A673 (cell line): ENCODE data around the gene SFT2D1.

Source experiments
- CTCF ChIP-seq: fragments of 300-800, 200-600 bp; sonication (generic); conservative IDR thresholded peaks from 2 replicates; pipeline ENCODE4 v1.5.1; 2017; ENCODE audit warnings: low read depth, mild to moderate bottlenecking, antibody characterized with exemption, low read length, moderate library complexity, mixed read lengths
- EZH2 ChIP-seq: fragments of 200-600 bp; sonication (generic); IDR thresholded peaks from 2 replicates; pipeline ENCODE4 v1.6.1; 2017; ENCODE audit warnings: borderline replicate concordance, low read depth, mild to moderate bottlenecking, mixed read lengths, antibody characterized with exemption, low read length; ENCODE audit not compliant: poor library complexity, severe bottlenecking

- TF ChIP-seq CTCF: no peak
- TF ChIP-seq EZH2: no peak
Measured at GRCh38 chr6:166360243-166361076, 18.1 kb upstream of the SFT2D1 start.
